ENCODE results near the gene PLXNB3. TPM values are rescaled to one million over a fixed set of nuclear protein-coding genes. Genes with fewer than 3 reads are reported as not detected.
"Not testable (repeated sequence)": the region's sequence is repeated elsewhere in the genome, so short reads cannot be mapped to it uniquely, and the experiment has no call there.

PLXNB3 gene
- total RNA-seq, 1 experiment from 2014 or later: 14.3 TPM

- in situ Hi-C loops (cut with HindIII; ENCODE audit: low pct_unique_long_range_greater_than_20kb, low sequenced_read_pairs) (no loop called here), intact Hi-C loops (cut with micrococcal nuclease; ENCODE audit: unreplicated experiment) (no loop called here)
- Histone ChIP-seq H3K4me1 (ENCODE audit: control insufficient read depth, insufficient read depth, low read length) (peaks cover 14% of the 10 kb centered on the region), H3K4me3 (ENCODE audit: low read depth in 2 of 2, low read length in 2 of 2) (no peak overlapping the region), H3K9me3 (ENCODE audit: control insufficient read depth, insufficient read depth, low read depth, low read length) (0 out of 2 replicates have a peak, but pooled peaks cover 3% of the 10 kb centered on the region), H3K27me3 (ENCODE audit: control insufficient read depth, insufficient read depth, low read length) (no peaks in the 10 kb centered on the region), H3K36me3 (ENCODE audit: control insufficient read depth, insufficient read depth, low read length) (no peaks in the 10 kb centered on the region), H3K27ac (ENCODE audit: low read length) (no peak overlapping the region; the same call in 1 of the 2 replicates)
- BruUV-seq (replicated peaks): no TSS peak
- POLR2A ChIA-PET: interaction anchor here (0.7 kb wide), 2 partner anchors 16 to 247 kb away, joined by 3 to 4 read pairs; no protein-coding TSS in a partner anchor
- DNase-seq (ENCODE audit: low read depth, low spot score) (no peak), ATAC-seq (no peak)
- TF ChIP-seq CTCF (IDR thresholded peaks at IDR 0.05) (no peak), REST (IDR thresholded peaks at IDR 0.05; ENCODE audit: insufficient read depth in 1 of 2, low read depth in 2 of 2, low read length in 1 of 2) (no peak), TCF7L2 (IDR thresholded peaks at IDR 0.05; ENCODE audit: low read depth, low read length) (no peak), POLR2AphosphoS5 (IDR thresholded peaks at IDR 0.05; ENCODE audit: low read depth, low read length) (no peak), SIN3A (IDR thresholded peaks at IDR 0.05; ENCODE audit: borderline replicate concordance, insufficient read depth, low read depth, low read length) (no peak)
- CTCF ChIA-PET: no interaction called here
Measured at GRCh38 chrX:153728951-153729631, 35.0 kb upstream of the PLXNB3 start.

- POLR2A ChIA-PET; H3K27ac ChIP-seq (ENCODE audit: low read length); H3K27me3 ChIP-seq (ENCODE audit: control insufficient read depth, insufficient read depth, low read length); intact Hi-C loops (cut with micrococcal nuclease; ENCODE audit: unreplicated experiment); H3K9me3 ChIP-seq (ENCODE audit: control insufficient read depth, insufficient read depth, low read depth, low read length); ATAC-seq; BruUV-seq (replicated peaks); in situ Hi-C loops (cut with HindIII; ENCODE audit: low pct_unique_long_range_greater_than_20kb, low sequenced_read_pairs); CTCF ChIA-PET; H3K36me3 ChIP-seq (ENCODE audit: control insufficient read depth, insufficient read depth, low read length); H3K4me3 ChIP-seq (ENCODE audit: low read depth in 2 of 2, low read length in 2 of 2); DNase-seq (ENCODE audit: low read depth, low spot score): not testable (repeated sequence)
- H3K4me1 ChIP-seq (ENCODE audit: control insufficient read depth, insufficient read depth, low read length): peaks cover 14% of the 10 kb centered on the region
Measured at GRCh38 chrX:153730115-153730514, 33.9 kb upstream of the PLXNB3 start.

GRCh38 chrX:153731117-153731844, 32.8 kb upstream of the PLXNB3 start:
- peaks cover 14% of the 10 kb centered on the region for H3K4me1 ChIP-seq (ENCODE audit: control insufficient read depth, insufficient read depth, low read length)
- H3K27ac ChIP-seq (ENCODE audit: low read length): no peak overlapping the region
- intact Hi-C loops (cut with micrococcal nuclease; ENCODE audit: unreplicated experiment) (no loop called here), in situ Hi-C loops (cut with HindIII; ENCODE audit: low pct_unique_long_range_greater_than_20kb, low sequenced_read_pairs) (no loop called here)
- no peaks in the 10 kb centered on the region for H3K36me3 ChIP-seq (ENCODE audit: control insufficient read depth, insufficient read depth, low read length)
- no peak for TF ChIP-seq POLR2AphosphoS5 (IDR thresholded peaks at IDR 0.05; ENCODE audit: low read depth, low read length)
- no peak for TF ChIP-seq TCF7L2 (IDR thresholded peaks at IDR 0.05; ENCODE audit: low read depth, low read length)
- TF ChIP-seq CTCF (IDR thresholded peaks at IDR 0.05): no peak
- no peak for TF ChIP-seq REST (IDR thresholded peaks at IDR 0.05; ENCODE audit: insufficient read depth in 1 of 2, low read depth in 2 of 2, low read length in 1 of 2)
- no peak for TF ChIP-seq SIN3A (IDR thresholded peaks at IDR 0.05; ENCODE audit: borderline replicate concordance, insufficient read depth, low read depth, low read length)
- H3K27me3 ChIP-seq (ENCODE audit: control insufficient read depth, insufficient read depth, low read length): no peaks in the 10 kb centered on the region
- no peak for DNase-seq (ENCODE audit: low read depth, low spot score)
- H3K9me3 ChIP-seq (ENCODE audit: control insufficient read depth, insufficient read depth, low read depth, low read length): 0 out of 2 replicates have a peak, but pooled peaks cover 3% of the 10 kb centered on the region
- CTCF ChIA-PET: no interaction called here
- no peak for ATAC-seq
- POLR2A ChIA-PET: no interaction called here
- BruUV-seq (replicated peaks): no TSS peak
- H3K4me3 ChIP-seq (ENCODE audit: low read depth in 2 of 2, low read length in 2 of 2): no peak overlapping the region
